Immature natural killer cell (primary cell): ENCODE measurements around the gene PREP. TPM values are rescaled to one million over a fixed set of nuclear protein-coding genes. Genes with fewer than 3 reads are reported as not detected.
A peak's percentile ranks its signal among the peaks of the same experiment; 100 is the strongest.

Source experiments
- DNase-seq, 3 donors: peaks; one replicate each; pipeline ENCODE4 v3.0.0; 2022; ENCODE audit warnings: mixed read lengths in 1 of 3
- H3K27ac Mint-ChIP-seq, 6 donors: one replicate each; pipeline ENCODE4 v1.8.0; 2020; ENCODE audit warnings: mixed read lengths in 6 of 6, mild to moderate bottlenecking in 5 of 6, inconsistent platforms in 4 of 6, moderate library complexity in 3 of 6
- H3K27me3 Mint-ChIP-seq, 3 donors: one replicate each; pipeline ENCODE4 v1.8.0; 2020 to 2021; ENCODE audit warnings: low read depth in 3 of 3, mild to moderate bottlenecking in 3 of 3, mixed read lengths in 3 of 3, moderate library complexity in 3 of 3, inconsistent platforms in 1 of 3
- H3K36me3 Mint-ChIP-seq, 3 donors: one replicate each; pipeline ENCODE4 v1.8.0; 2020; ENCODE audit warnings: mixed read lengths in 3 of 3, inconsistent platforms in 2 of 3, mild to moderate bottlenecking in 2 of 3
- H3K4me1 Mint-ChIP-seq, 2 donors: one replicate each; pipeline ENCODE4 v1.8.0; 2020; ENCODE audit warnings: inconsistent platforms in 2 of 2, mild to moderate bottlenecking in 2 of 2, mixed read lengths in 2 of 2, moderate library complexity in 1 of 2
- H3K4me3 Mint-ChIP-seq, 5 donors: one replicate each; pipeline ENCODE4 v1.8.0; 2020; ENCODE audit warnings: mild to moderate bottlenecking in 5 of 5, mixed read lengths in 5 of 5, inconsistent platforms in 3 of 5, moderate library complexity in 3 of 5
- H3K9me3 Mint-ChIP-seq, 6 donors: one replicate each; pipeline ENCODE4 v1.8.0; 2020; ENCODE audit warnings: mild to moderate bottlenecking in 6 of 6, mixed read lengths in 6 of 6, inconsistent platforms in 4 of 6, moderate library complexity in 3 of 6
- polyA plus RNA-seq, 3 donors: library from polyadenylated mRNA; unstranded; fragments of 300-500 nt; fragmentation: Illumina TruSeq; gene quantifications; one replicate each; pipeline ENCODE4 v1.2.3, GENCODE V29; 2021

PREP gene
- polyA plus RNA-seq, 3 donors from 2014 or later, result 28.1 to 58.3 (median 52.1) TPM

DNA sequence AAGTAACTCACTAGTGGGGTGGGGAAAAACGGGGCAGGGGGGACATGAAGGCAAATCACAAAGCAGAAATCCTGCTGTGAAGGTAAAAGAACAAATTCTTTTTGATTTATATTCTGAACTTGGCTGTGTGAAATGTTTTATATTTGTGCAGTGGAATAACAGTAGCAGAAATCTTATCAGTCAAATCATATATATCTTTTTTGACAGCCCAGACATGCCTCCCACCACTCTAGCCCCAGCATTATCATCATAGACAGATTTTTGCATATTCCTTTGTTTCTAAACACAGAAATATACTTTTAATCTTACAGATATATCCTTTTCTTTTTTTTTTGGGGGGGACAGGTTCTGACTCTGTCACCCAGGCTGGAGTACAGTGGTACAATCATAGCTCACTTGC, 97.4 kb downstream of the PREP start:
- Mint-ChIP-seq H3K27ac (no peak overlapping the region), H3K9me3 (no peaks in the 10 kb centered on the region), H3K27me3 (no peaks in the 10 kb centered on the region), H3K36me3 (peaks cover 16 to 29% (median 19%) of the 10 kb centered on the region in 3 donors), H3K4me3 (no peak overlapping the region), H3K4me1 (no peaks in the 10 kb centered on the region)
- DNase-seq, result no peak

- DNase-seq, result no peak
- Mint-ChIP-seq H3K27ac (no peak overlapping the region), H3K27me3 (no peaks in the 10 kb centered on the region), H3K4me3 (no peak overlapping the region), H3K4me1 (no peaks in the 10 kb centered on the region), H3K36me3 (peaks cover 16 to 29% (median 19%) of the 10 kb centered on the region in 3 donors), H3K9me3 (no peaks in the 10 kb centered on the region)
Observed at GRCh38 chr6:105304825-105305224, 98.1 kb downstream of the PREP start.

DNA sequence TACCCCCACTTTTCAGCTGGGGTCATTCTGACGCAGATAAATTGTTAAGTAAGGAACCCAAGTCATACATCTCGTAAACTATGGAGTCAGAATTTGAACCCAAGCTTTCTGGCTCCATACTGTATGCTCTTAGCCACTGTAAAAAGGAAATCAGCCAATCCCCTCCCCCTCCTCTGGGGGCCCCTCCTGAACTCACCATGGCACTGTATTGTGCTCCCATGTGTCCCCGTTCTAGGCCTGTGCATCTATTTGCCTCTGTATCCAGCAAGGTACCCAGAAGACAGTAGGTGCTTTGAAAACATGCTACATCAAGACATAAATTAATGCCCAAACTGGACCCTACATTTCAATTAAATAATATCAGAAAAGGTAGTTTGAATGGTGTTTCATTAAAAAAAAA, 98.5 kb downstream of the PREP start:
- Mint-ChIP-seq H3K27me3 (no peaks in the 10 kb centered on the region), H3K4me1 (no peaks in the 10 kb centered on the region), H3K27ac (no peak overlapping the region), H3K9me3 (no peaks in the 10 kb centered on the region), H3K36me3 (peaks cover 16 to 29% (median 19%) of the 10 kb centered on the region in 3 donors), H3K4me3 (no peak overlapping the region)
- no peak for DNase-seq

GRCh38 chr6:105302617-105303128, 100.2 kb downstream of the PREP start:
- Mint-ChIP-seq H3K4me1 (no peaks in the 10 kb centered on the region), H3K36me3 (peaks cover 18 to 28% (median 19%) of the 10 kb centered on the region in 3 donors), H3K27ac (no peak overlapping the region), H3K9me3 (no peaks in the 10 kb centered on the region), H3K4me3 (no peak overlapping the region), H3K27me3 (no peaks in the 10 kb centered on the region)
- DNase-seq, result no peak

GRCh38 chr6:105301756-105302616, 100.9 kb downstream of the PREP start:
- Mint-ChIP-seq H3K27me3 (no peaks in the 10 kb centered on the region), H3K27ac (no peak overlapping the region), H3K9me3 (no peaks in the 10 kb centered on the region), H3K4me1 (no peaks in the 10 kb centered on the region), H3K4me3 (no peak overlapping the region), H3K36me3 (peaks cover 19 to 31% (median 21%) of the 10 kb centered on the region in 3 donors)
- DNase-seq, result no peak

- Mint-ChIP-seq H3K9me3 (no peaks in the 10 kb centered on the region), H3K36me3 (peaks cover 19 to 31% (median 21%) of the 10 kb centered on the region in 3 donors), H3K4me3 (no peak overlapping the region), H3K4me1 (peaks cover 0 to 3% of the 10 kb centered on the region in 2 donors), H3K27ac (no peak overlapping the region), H3K27me3 (no peaks in the 10 kb centered on the region)
- no peak for DNase-seq
Observed at GRCh38 chr6:105301072-105301503, 101.8 kb downstream of the PREP start.

- Mint-ChIP-seq H3K27me3 (no peaks in the 10 kb centered on the region), H3K27ac (no peak overlapping the region), H3K4me1 (peaks cover 6 to 7% of the 10 kb centered on the region in 2 donors), H3K36me3 (peaks cover 19 to 31% (median 21%) of the 10 kb centered on the region in 3 donors), H3K9me3 (no peaks in the 10 kb centered on the region), H3K4me3 (no peak overlapping the region)
- DNase-seq, result no peak
Observed at GRCh38 chr6:105300090-105300489, 102.8 kb downstream of the PREP start.

DNA sequence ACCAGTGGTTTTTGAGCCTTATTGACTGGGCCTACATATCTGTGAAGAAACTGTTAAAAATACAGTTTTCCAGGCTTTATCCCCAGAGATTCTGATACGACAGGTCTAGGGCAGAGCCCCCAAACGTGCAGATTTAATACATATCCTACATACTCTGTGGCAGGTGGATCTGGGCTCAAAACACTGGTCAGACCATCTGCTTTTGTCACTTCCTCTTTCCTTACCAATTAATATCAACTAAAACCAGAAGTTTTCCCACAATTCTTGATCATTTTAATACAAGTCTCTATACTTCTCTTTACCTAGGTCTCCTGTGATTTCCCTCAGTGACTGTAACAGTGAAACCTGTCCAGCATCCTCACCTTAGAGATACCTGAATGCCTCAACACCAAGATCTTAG, 108.8 kb downstream of the PREP start:
- peak overlapping the region; percentile 8 to 83 (median 42) for H3K27ac Mint-ChIP-seq
- DNase-seq, result no peak
- H3K27me3 Mint-ChIP-seq, result no peaks in the 10 kb centered on the region
- peaks cover 5 to 16% (median 8%) of the 10 kb centered on the region in 3 donors for H3K36me3 Mint-ChIP-seq
- H3K9me3 Mint-ChIP-seq, result no peaks in the 10 kb centered on the region
- peak overlapping the region in 1 of 5 donors; percentile 1 for H3K4me3 Mint-ChIP-seq
- H3K4me1 Mint-ChIP-seq, result peaks cover 41 to 42% of the 10 kb centered on the region in 2 donors

DNA sequence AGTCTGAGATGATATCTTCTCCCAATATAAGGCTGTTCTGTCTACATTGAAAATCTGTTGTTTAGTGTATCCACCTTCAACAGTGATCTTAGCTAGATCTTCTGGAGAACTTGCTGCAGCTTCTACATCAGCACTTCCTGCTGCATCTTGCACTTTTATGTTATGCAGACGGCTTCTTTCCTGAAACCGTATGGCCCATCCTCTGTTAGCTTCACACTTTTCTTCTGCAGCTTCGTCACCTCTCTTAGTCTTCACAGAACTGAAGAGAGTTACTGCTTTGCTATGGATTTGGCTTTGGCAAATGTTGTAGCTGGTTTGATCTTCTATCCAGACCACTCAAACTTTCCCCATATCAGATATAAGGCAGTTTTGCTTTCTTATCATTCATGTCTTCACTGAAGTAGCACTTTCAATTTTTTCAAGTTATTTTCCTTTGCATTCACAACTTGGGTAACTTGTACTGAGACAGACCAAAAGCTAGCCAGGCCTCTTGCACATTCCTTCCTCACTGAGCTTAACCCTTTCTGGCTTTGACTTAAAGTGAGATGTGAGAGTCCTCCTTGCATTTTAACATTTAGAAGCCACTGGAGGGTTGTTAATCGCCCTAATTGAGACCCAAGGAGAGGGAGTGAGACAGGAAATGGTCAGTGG, 110.1 kb downstream of the PREP start:
- H3K36me3 Mint-ChIP-seq, result peaks cover 5 to 26% (median 8%) of the 10 kb centered on the region in 3 donors
- H3K27me3 Mint-ChIP-seq, result no peaks in the 10 kb centered on the region
- peaks cover 41 to 42% of the 10 kb centered on the region in 2 donors for H3K4me1 Mint-ChIP-seq
- peak overlapping the region; percentile 58 to 90 (median 78) for H3K27ac Mint-ChIP-seq
- H3K9me3 Mint-ChIP-seq, result no peaks in the 10 kb centered on the region
- H3K4me3 Mint-ChIP-seq, result peak overlapping the region; percentile 36 to 70 (median 46)
- peak; percentile 2 to 9 (median 6) for DNase-seq

GRCh38 chr6:105291525-105291924, 111.4 kb downstream of the PREP start:
- Mint-ChIP-seq H3K27me3 (no peaks in the 10 kb centered on the region), H3K27ac (peak overlapping the region in 4 of 6 donors; percentile 15 to 90 (median 46)), H3K36me3 (peaks cover 6 to 28% (median 15%) of the 10 kb centered on the region in 3 donors), H3K4me1 (peaks cover 38 to 42% of the 10 kb centered on the region in 2 donors), H3K9me3 (no peaks in the 10 kb centered on the region), H3K4me3 (no peak overlapping the region)
- DNase-seq, result no peak

GRCh38 chr6:105282631-105283585, 120.0 kb downstream of the PREP start:
- DNase-seq, result no peak
- Mint-ChIP-seq H3K27me3 (peaks cover 0 to 1% (median 1%) of the 10 kb centered on the region in 3 donors), H3K4me3 (no peak overlapping the region), H3K4me1 (no peaks in the 10 kb centered on the region), H3K27ac (no peak overlapping the region), H3K9me3 (no peaks in the 10 kb centered on the region), H3K36me3 (peaks cover 44 to 64% (median 45%) of the 10 kb centered on the region in 3 donors)

GRCh38 chr6:105280033-105280432, 122.8 kb downstream of the PREP start:
- no peak overlapping the region for H3K27ac Mint-ChIP-seq
- H3K4me3 Mint-ChIP-seq, result no peak overlapping the region
- H3K27me3 Mint-ChIP-seq, result peaks cover 0 to 1% (median 1%) of the 10 kb centered on the region in 3 donors
- H3K36me3 Mint-ChIP-seq, result peaks cover 48 to 78% (median 59%) of the 10 kb centered on the region in 3 donors
- H3K4me1 Mint-ChIP-seq, result no peaks in the 10 kb centered on the region
- no peak for DNase-seq
- H3K9me3 Mint-ChIP-seq, result no peaks in the 10 kb centered on the region

GRCh38 chr6:105279463-105279862, 123.4 kb downstream of the PREP start:
- peaks cover 1 to 4% (median 1%) of the 10 kb centered on the region in 3 donors for H3K27me3 Mint-ChIP-seq
- no peaks in the 10 kb centered on the region for H3K9me3 Mint-ChIP-seq
- peaks cover 42 to 76% (median 55%) of the 10 kb centered on the region in 3 donors for H3K36me3 Mint-ChIP-seq
- no peaks in the 10 kb centered on the region for H3K4me1 Mint-ChIP-seq
- no peak for DNase-seq
- H3K4me3 Mint-ChIP-seq, result no peak overlapping the region
- H3K27ac Mint-ChIP-seq, result no peak overlapping the region
